Sigmoid colon (tissue), 7 donors: ENCODE measurements around the gene DGKQ. TPM values are rescaled to one million over a fixed set of nuclear protein-coding genes. Genes with fewer than 3 reads are reported as not detected.
A peak's percentile ranks its signal among the peaks of the same experiment; 100 is the strongest.
"Not testable (repeated sequence)": the region's sequence is repeated elsewhere in the genome, so short reads cannot be mapped to it uniquely, and the experiment has no call there.

Experiments used
- DNase-seq: peaks from one replicate; pipeline ENCODE4 v3.0.0-alpha.2; 2019
- H3K27ac ChIP-seq, 4 donors: fragments of 200-600 bp; sonication (generic); one replicate each; pipeline ENCODE4 v1.5.1; 2016 to 2019; ENCODE audit warnings: mild to moderate bottlenecking in 1 of 4
- H3K27me3 ChIP-seq, 3 donors: fragments of 200-600 bp; sonication (generic); one replicate each; pipeline ENCODE4 v1.5.1; 2019; ENCODE audit warnings: mild to moderate bottlenecking in 1 of 3
- H3K36me3 ChIP-seq, 4 donors: fragments of 200-600 bp; sonication (generic); one replicate each; pipeline ENCODE4 v1.5.1; 2016 to 2019
- H3K4me1 ChIP-seq, 4 donors: fragments of 200-600 bp; sonication (generic); one replicate each; pipeline ENCODE4 v1.5.1; 2017 to 2019
- H3K4me3 ChIP-seq, 4 donors: fragments of 200-600 bp; sonication (generic); one replicate each; pipeline ENCODE4 v1.5.1; 2017 to 2019; ENCODE audit warnings: mild to moderate bottlenecking in 2 of 4, moderate library complexity in 1 of 4
- H3K9me3 ChIP-seq, 4 donors: fragments of 200-600 bp in 3 of 4; sonication (generic) in 3 of 4; one replicate each; pipeline versions ENCODE4 v1.5.1 to v1.6.1; 2013 to 2019
- CTCF ChIP-seq, 4 experiments: fragments of 450-650 bp in 3 of 4; fragments of 200-600 bp in 1 of 4; IDR thresholded peaks; one replicate each; pipeline ENCODE4 v1.5.1; 2016 to 2019; ENCODE audit warnings: antibody characterized with exemption in 4 of 4, mild to moderate bottlenecking in 3 of 4, moderate library complexity in 2 of 4
- EP300 ChIP-seq, 4 donors: sonication (generic); formaldehyde crosslinking; IDR thresholded peaks; one replicate each; pipeline ENCODE4 v1.6.1; 2017; ENCODE audit warnings: antibody characterized with exemption in 4 of 4
- POLR2A ChIP-seq, 2 donors: fragments of 450-650 bp; IDR thresholded peaks; one replicate each; pipeline ENCODE4 v1.6.1; 2016; ENCODE audit warnings: antibody characterized with exemption in 2 of 2, mild to moderate bottlenecking in 2 of 2, moderate library complexity in 2 of 2
- POLR2AphosphoS5 ChIP-seq, 4 donors: sonication (generic); formaldehyde crosslinking; IDR thresholded peaks; one replicate each; pipeline ENCODE4 v1.6.1; 2017; ENCODE audit warnings: antibody characterized with exemption in 4 of 4
- WGBS, 2 donors: extraction: QIAGEN DNeasy Blood & Tissue Kit; methylation state at CpG; one replicate each; pipeline ENCODE4 v1.1.7; 2013; 5-methylcytosine and 5-hydroxymethylcytosine counted together
- intact Hi-C: fragments of 100-400 bp; cut with DNase I; formaldehyde crosslinking; loops from one replicate; pipeline ENCODE4 v1.15.1; 2023
- polyA plus RNA-seq, 3 donors: library from polyadenylated mRNA; stranded (reverse); fragments of 200-250 nt; gene quantifications; one replicate each; pipeline ENCODE4 v1.2.3, GENCODE V29; 2013
- total RNA-seq, 4 donors: library from RNA; depleted of rRNA; stranded (reverse); fragments of >200 nt; gene quantifications; one replicate each; pipeline ENCODE4 v1.1.0, GENCODE V29; 2016
- donor health status: healthy with polysubstance abuse.
- donor health status: Bipolar disorder and iron deficiency.
- donor health status: healthy.

The DGKQ gene
- total and polyA plus RNA-seq, 7 donors = 3.5 to 26.2 (median 8.9) TPM

GRCh38 chr4:1002131-1002630 is 28.8 kb upstream of the DGKQ start:
- Histone ChIP-seq H3K9me3 (no peaks in the 10 kb centered on the region), H3K4me1 (peaks cover 0 to 28% (median 27%) of the 10 kb centered on the region in 4 donors), H3K4me3 (peak overlapping the region in 1 of 4 donors; percentile 20), H3K36me3 (no peaks in the 10 kb centered on the region), H3K27ac (no peak overlapping the region), H3K27me3 (peaks cover 51 to 98% (median 88%) of the 10 kb centered on the region in 3 donors)
- WGBS, 2 donors = 4% methylated on average over 54 of the region's 54 CpGs
- no peak for TF ChIP-seq POLR2AphosphoS5 (IDR thresholded peaks at IDR 0.05)
- TF ChIP-seq CTCF (IDR thresholded peaks at IDR 0.05) = no peak
- no peak for TF ChIP-seq EP300 (IDR thresholded peaks at IDR 0.05)
- no peak for TF ChIP-seq POLR2A (IDR thresholded peaks at IDR 0.05)
- no peak for DNase-seq
- intact Hi-C loops = no loop called here

- no peak overlapping the region for H3K27ac ChIP-seq
- DNase-seq = no peak
- intact Hi-C loops = no loop called here
- TF ChIP-seq CTCF (IDR thresholded peaks at IDR 0.05) = no peak
- no peak for TF ChIP-seq EP300 (IDR thresholded peaks at IDR 0.05)
- no peak for TF ChIP-seq POLR2AphosphoS5 (IDR thresholded peaks at IDR 0.05)
- TF ChIP-seq POLR2A (IDR thresholded peaks at IDR 0.05) = no peak
- WGBS, 2 donors = 18 to 22% methylated on average over 48 of the region's 48 CpGs
- no peak overlapping the region for H3K4me3 ChIP-seq
- H3K27me3 ChIP-seq = peaks cover 56 to 98% (median 88%) of the 10 kb centered on the region in 3 donors
- no peaks in the 10 kb centered on the region for H3K36me3 ChIP-seq
- H3K9me3 ChIP-seq = no peaks in the 10 kb centered on the region
- peaks cover 0 to 33% (median 32%) of the 10 kb centered on the region in 4 donors for H3K4me1 ChIP-seq
Observed at GRCh38 chr4:1001561-1002130, 28.3 kb upstream of the DGKQ start.

- intact Hi-C loops = no loop called here
- WGBS, 2 donors = 72 to 91% methylated on average over 15 of the region's 15 CpGs
- peaks cover 0 to 33% (median 32%) of the 10 kb centered on the region in 4 donors for H3K4me1 ChIP-seq
Observed at GRCh38 chr4:1000686-1001260, 27.4 kb upstream of the DGKQ start.

GRCh38 chr4:999882-1000425 is 26.6 kb upstream of the DGKQ start:
- Histone ChIP-seq H3K4me1 (peaks cover 0 to 33% (median 32%) of the 10 kb centered on the region in 4 donors), H3K9me3 (no peaks in the 10 kb centered on the region), H3K4me3 (no peak overlapping the region), H3K36me3 (no peaks in the 10 kb centered on the region), H3K27me3 (peaks cover 60 to 89% (median 77%) of the 10 kb centered on the region in 3 donors), H3K27ac (no peak overlapping the region)
- no peak for TF ChIP-seq CTCF (IDR thresholded peaks at IDR 0.05)
- TF ChIP-seq EP300 (IDR thresholded peaks at IDR 0.05) = no peak
- no peak for TF ChIP-seq POLR2AphosphoS5 (IDR thresholded peaks at IDR 0.05)
- TF ChIP-seq POLR2A (IDR thresholded peaks at IDR 0.05) = no peak
- 54 to 57% methylated on average over 18 of the region's 18 CpGs for WGBS, 2 donors
- no peak for DNase-seq
- intact Hi-C loops = no loop called here

More at GRCh38 chr4:1000686-1001260, 27.4 kb upstream of the DGKQ start:
- Histone ChIP-seq H3K9me3 (no peaks in the 10 kb centered on the region), H3K4me3 (no peak overlapping the region), H3K27me3 (peaks cover 60 to 97% (median 85%) of the 10 kb centered on the region in 3 donors), H3K27ac (no peak overlapping the region), H3K36me3 (no peaks in the 10 kb centered on the region)
- no peak for DNase-seq
- TF ChIP-seq POLR2AphosphoS5 (IDR thresholded peaks at IDR 0.05) = no peak
- no peak for TF ChIP-seq EP300 (IDR thresholded peaks at IDR 0.05)
- no peak for TF ChIP-seq POLR2A (IDR thresholded peaks at IDR 0.05)
- no peak for TF ChIP-seq CTCF (IDR thresholded peaks at IDR 0.05)

- 46 to 48% methylated on average over 18 of the region's 21 CpGs for WGBS, 2 donors
- not testable (repeated sequence) for H3K9me3 ChIP-seq
Observed at GRCh38 chr4:999240-999863, 26.0 kb upstream of the DGKQ start.

More at GRCh38 chr4:999240-999863, 26.0 kb upstream of the DGKQ start:
- H3K4me3 ChIP-seq, H3K27ac ChIP-seq, intact Hi-C loops, H3K36me3 ChIP-seq, DNase-seq: not testable (repeated sequence)
- Histone ChIP-seq H3K27me3 (peaks cover 57 to 83% (median 71%) of the 10 kb centered on the region in 3 donors), H3K4me1 (peaks cover 0 to 33% (median 32%) of the 10 kb centered on the region in 4 donors)
